Activated CD4-positive, CD25-positive, alpha-beta regulatory T cell treated with anti-CD3 and anti-CD28 coated beads, Interleukin-2, amount 50 U/mL, for 24 hours (primary cell): ENCODE measurements around the gene LRRC73.
A peak's percentile ranks its signal among the peaks of the same experiment; 100 is the strongest.
"Not testable (repeated sequence)": the region's sequence is repeated elsewhere in the genome, so short reads cannot be mapped to it uniquely, and the experiment has no call there.

Source experiments
- ATAC-seq, 2 donors: fragments of 150-1000 bp; cut with Tn5 transposase; one replicate each; pipeline ENCODE4 v1.10.0; 2021; ENCODE audit warnings: mild to moderate bottlenecking in 1 of 2, moderate library complexity in 1 of 2

LRRC73 gene

GRCh38 chr6:43491750-43492661, 18.1 kb downstream of the LRRC73 start:
- ATAC-seq, result no peak

GRCh38 chr6:43490523-43490939, 19.6 kb downstream of the LRRC73 start:
- ATAC-seq, result no peak

GRCh38 chr6:43489277-43490072, 20.7 kb downstream of the LRRC73 start:
- ATAC-seq, result no peak

- no peak for ATAC-seq
Observed at GRCh38 chr6:43488667-43489276, 21.4 kb downstream of the LRRC73 start.

GRCh38 chr6:43481591-43482236, 28.4 kb downstream of the LRRC73 start:
- ATAC-seq, result peak in 1 of 2 donors; percentile 40

GRCh38 chr6:43481075-43481474, 29.1 kb downstream of the LRRC73 start:
- ATAC-seq, result no peak

GRCh38 chr6:43478008-43478372, 32.2 kb downstream of the LRRC73 start:
- ATAC-seq, result no peak

GRCh38 chr6:43477235-43478007, 32.7 kb downstream of the LRRC73 start, which contains the start of gene TJAP1:
Gene TJAP1 (plus strand): TSS chr6:43477570. CDS start chr6:43499002, 21,432 bp downstream.
- peak; percentile 99 to 100 for ATAC-seq

GRCh38 chr6:43476746-43477145, 33.4 kb downstream of the LRRC73 start:
- no peak for ATAC-seq

- no peak for ATAC-seq
Observed at GRCh38 chr6:43475516-43475915, 34.6 kb downstream of the LRRC73 start.

GRCh38 chr6:43472515-43472914, 37.6 kb downstream of the LRRC73 start:
- ATAC-seq, result no peak

GRCh38 chr6:43471399-43471798, 38.7 kb downstream of the LRRC73 start:
- no peak for ATAC-seq

- ATAC-seq, result no peak
Observed at GRCh38 chr6:43469947-43470346, 40.2 kb downstream of the LRRC73 start.

GRCh38 chr6:43468748-43469681, 41.1 kb downstream of the LRRC73 start:
- no peak for ATAC-seq

- ATAC-seq, result no peak
Observed at GRCh38 chr6:43468240-43468639, 41.9 kb downstream of the LRRC73 start.

GRCh38 chr6:43467752-43468151, 42.4 kb downstream of the LRRC73 start:
- no peak for ATAC-seq

GRCh38 chr6:43467265-43467664, 42.9 kb downstream of the LRRC73 start:
- not testable (repeated sequence) for ATAC-seq

- no peak for ATAC-seq
Observed at GRCh38 chr6:43465948-43466347, 44.2 kb downstream of the LRRC73 start.

- ATAC-seq, result no peak
Observed at GRCh38 chr6:43464337-43464736, 45.8 kb downstream of the LRRC73 start.

- ATAC-seq, result no peak
Observed at GRCh38 chr6:43461936-43462335, 48.2 kb downstream of the LRRC73 start.

- no peak for ATAC-seq
Observed at GRCh38 chr6:43460032-43460431, 50.1 kb downstream of the LRRC73 start.
